OCI-LY7 (cell line): Measurements from ENCODE around the gene ST3GAL3. TPM values are rescaled to one million over a fixed set of nuclear protein-coding genes. Genes with fewer than 3 reads are reported as not detected.

ENCODE experiments used
- BruUV-seq: library from RNA; stranded (reverse); fragments of 400-500 nt; replicated peaks from 2 replicates; lab custom pipeline; 2021; lab: Mats Ljungman, UMichigan
- CTCF ChIA-PET: fragments of 300-600 bp; sonication (Branson Sonifier 250); formaldehyde crosslinking; loops from one replicate; lab custom pipeline; 2022; ENCODE audit warnings: antibody characterized with exemption; ENCODE audit not compliant: unreplicated experiment; lab: Charles Lee
- POLR2A ChIA-PET: fragments of 300-600 bp; sonication (Branson Sonifier 250); formaldehyde crosslinking; loops from one replicate; lab custom pipeline; 2022; ENCODE audit warnings: antibody characterized with exemption; lab: Charles Lee
- DNase-seq: peaks from one replicate; pipeline ENCODE4 v3.0.0-alpha.2; 2015; ENCODE audit warnings: low spot score
- H2AFZ ChIP-seq: fragments of 200-600 bp; sonication (generic), shearing (Covaris generic); 2 replicates; pipeline ENCODE4 v1.6.1; 2014; ENCODE audit warnings: mild to moderate bottlenecking, antibody characterized with exemption, low read length, moderate library complexity
- H3K27ac ChIP-seq: fragments of 200-600 bp; sonication (generic); 2 replicates; pipeline ENCODE4 v1.5.1; 2014; ENCODE audit warnings: mixed run types, low read depth, mild to moderate bottlenecking, moderate library complexity, low read length, inconsistent platforms; ENCODE audit not compliant: poor library complexity, severe bottlenecking
- H3K36me3 ChIP-seq: fragments of 200-600 bp; sonication (generic); 2 replicates; pipeline ENCODE4 v1.6.1; 2014; ENCODE audit warnings: mild to moderate bottlenecking, antibody characterized with exemption, low read length, moderate library complexity, mixed read lengths; ENCODE audit not compliant: insufficient read depth
- H3K4me1 ChIP-seq: fragments of 200-600 bp; sonication (generic); 2 replicates; pipeline ENCODE4 v1.5.1; 2014; ENCODE audit warnings: mild to moderate bottlenecking, low read length; ENCODE audit not compliant: insufficient read depth, poor library complexity, severe bottlenecking
- H3K4me2 ChIP-seq: fragments of 200-600 bp; sonication (generic); 2 replicates; pipeline ENCODE4 v1.6.1; 2014; ENCODE audit warnings: mild to moderate bottlenecking, low read length
- H3K4me3 ChIP-seq: fragments of 200-600 bp; sonication (generic); 2 replicates; pipeline ENCODE4 v1.5.1; 2014; ENCODE audit warnings: mild to moderate bottlenecking, low read depth, low read length; ENCODE audit not compliant: poor library complexity, severe bottlenecking
- H3K79me2 ChIP-seq: fragments of 200-600 bp; sonication (generic); 2 replicates; pipeline ENCODE4 v1.6.1; 2016; ENCODE audit warnings: low read depth, mild to moderate bottlenecking, low read length, moderate library complexity, mixed read lengths; ENCODE audit not compliant: insufficient read depth
- H3K9me2 ChIP-seq: fragments of 200-600 bp; sonication (generic); 2 replicates; pipeline ENCODE4 v1.6.1; 2016; ENCODE audit warnings: mild to moderate bottlenecking, low read length, mixed read lengths; ENCODE audit not compliant: insufficient read depth
- H3K9me3 ChIP-seq: fragments of 200-600 bp; sonication (generic); 2 replicates; pipeline ENCODE4 v1.6.1; 2014; ENCODE audit warnings: mild to moderate bottlenecking, mixed run types, low read length, mixed read lengths
- H4K20me1 ChIP-seq: fragments of 200-600 bp; sonication (generic); 2 replicates; pipeline ENCODE4 v1.6.1; 2014; ENCODE audit warnings: mild to moderate bottlenecking, antibody characterized with exemption, low read length, moderate library complexity, mixed read lengths; ENCODE audit not compliant: insufficient read depth
- EZH2phosphoT487 ChIP-seq: fragments of 200-600 bp; sonication (generic); IDR thresholded peaks from 2 replicates; pipeline ENCODE4 v1.6.1; 2018; ENCODE audit warnings: low read depth, borderline replicate concordance, mild to moderate bottlenecking, mixed run types, antibody characterized with exemption, low read length, moderate library complexity, mixed read lengths
- intact Hi-C: fragments of 100-400 bp; cut with micrococcal nuclease; formaldehyde crosslinking; loops from one replicate; pipeline ENCODE4 v1.10.0; 2022; ENCODE audit not compliant: unreplicated experiment
- total RNA-seq, 2 experiments: library from RNA; depleted of rRNA in 1 of 2; stranded (reverse); fragments of >200 nt in 1 of 2; shearing (Covaris generic) in 1 of 2; gene quantifications; 2 replicates each; pipeline ENCODE4 v1.2.3, GENCODE V29; 2014 to 2022
- TF ChIP-seq, protein P1 (sequence below): fragments of 200-600 bp; sonication (generic); conservative IDR thresholded peaks from 2 replicates; pipeline ENCODE4 v1.5.1; 2014; ENCODE audit warnings: mild to moderate bottlenecking, antibody characterized with exemption, low read length, moderate library complexity, mixed read lengths

Gene ST3GAL3
- total RNA-seq, 2 experiments from 2014 or later: 24.0 to 45.0 TPM

DNA sequence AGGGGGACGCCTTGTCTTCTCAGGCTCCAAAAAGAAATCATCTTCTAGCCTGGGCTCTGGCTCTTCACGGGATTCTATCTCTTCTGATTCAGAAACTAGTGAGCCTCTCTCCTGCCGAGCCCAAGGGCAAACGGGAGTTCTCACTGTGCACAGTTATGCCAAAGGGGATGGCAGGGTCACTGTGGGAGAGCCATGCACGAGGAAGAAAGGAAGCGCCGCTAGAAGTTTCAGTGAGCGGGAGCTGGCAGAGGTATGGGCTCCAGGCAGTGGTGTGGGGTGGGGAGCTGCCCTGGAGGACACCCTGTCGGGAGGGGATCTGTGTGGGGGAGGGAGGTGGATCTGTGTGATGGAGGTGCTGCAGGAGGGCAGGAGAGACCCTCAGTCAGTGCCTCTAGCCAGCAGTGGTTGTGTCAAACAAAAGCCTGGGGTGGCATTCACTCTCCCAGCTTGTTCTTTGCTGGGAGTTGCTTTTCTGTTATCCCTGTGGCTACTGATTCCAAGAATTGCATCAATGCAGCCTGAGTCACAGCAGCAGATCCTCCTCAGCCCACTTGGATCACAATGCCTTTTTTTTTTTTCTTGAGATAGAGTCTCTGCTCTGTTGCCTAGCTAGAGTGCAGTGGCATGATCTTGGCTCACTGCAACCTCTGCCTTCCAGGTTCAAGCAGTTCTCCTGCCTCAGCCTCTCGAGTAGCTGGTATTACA is 35.6 kb upstream of the ST3GAL3 start:
- no TSS peak for BruUV-seq
- Histone ChIP-seq H3K4me1 (no peaks in the 10 kb centered on the region), H3K79me2 (no peaks in the 10 kb centered on the region), H3K4me2 (no peak overlapping the region), H4K20me1 (no peaks in the 10 kb centered on the region), H3K9me3 (no peaks in the 10 kb centered on the region), H3K9me2 (no peaks in the 10 kb centered on the region), H3K36me3 (peaks cover 89% of the 10 kb centered on the region), H3K4me3 (no peak overlapping the region), H3K27ac (no peak overlapping the region), H2AFZ (no peak overlapping the region)
- TF ChIP-seq, protein P1, sequence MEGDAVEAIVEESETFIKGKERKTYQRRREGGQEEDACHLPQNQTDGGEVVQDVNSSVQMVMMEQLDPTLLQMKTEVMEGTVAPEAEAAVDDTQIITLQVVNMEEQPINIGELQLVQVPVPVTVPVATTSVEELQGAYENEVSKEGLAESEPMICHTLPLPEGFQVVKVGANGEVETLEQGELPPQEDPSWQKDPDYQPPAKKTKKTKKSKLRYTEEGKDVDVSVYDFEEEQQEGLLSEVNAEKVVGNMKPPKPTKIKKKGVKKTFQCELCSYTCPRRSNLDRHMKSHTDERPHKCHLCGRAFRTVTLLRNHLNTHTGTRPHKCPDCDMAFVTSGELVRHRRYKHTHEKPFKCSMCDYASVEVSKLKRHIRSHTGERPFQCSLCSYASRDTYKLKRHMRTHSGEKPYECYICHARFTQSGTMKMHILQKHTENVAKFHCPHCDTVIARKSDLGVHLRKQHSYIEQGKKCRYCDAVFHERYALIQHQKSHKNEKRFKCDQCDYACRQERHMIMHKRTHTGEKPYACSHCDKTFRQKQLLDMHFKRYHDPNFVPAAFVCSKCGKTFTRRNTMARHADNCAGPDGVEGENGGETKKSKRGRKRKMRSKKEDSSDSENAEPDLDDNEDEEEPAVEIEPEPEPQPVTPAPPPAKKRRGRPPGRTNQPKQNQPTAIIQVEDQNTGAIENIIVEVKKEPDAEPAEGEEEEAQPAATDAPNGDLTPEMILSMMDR: no peak
- no peak for TF ChIP-seq EZH2phosphoT487
- intact Hi-C loops: no loop called here
- DNase-seq: no peak
- ChIA-PET CTCF (no interaction called here), POLR2A (interaction anchor here (0.7 kb wide), 1 partner anchor 687 kb away, joined by 3 read pairs; no protein-coding TSS in a partner anchor)

DNA sequence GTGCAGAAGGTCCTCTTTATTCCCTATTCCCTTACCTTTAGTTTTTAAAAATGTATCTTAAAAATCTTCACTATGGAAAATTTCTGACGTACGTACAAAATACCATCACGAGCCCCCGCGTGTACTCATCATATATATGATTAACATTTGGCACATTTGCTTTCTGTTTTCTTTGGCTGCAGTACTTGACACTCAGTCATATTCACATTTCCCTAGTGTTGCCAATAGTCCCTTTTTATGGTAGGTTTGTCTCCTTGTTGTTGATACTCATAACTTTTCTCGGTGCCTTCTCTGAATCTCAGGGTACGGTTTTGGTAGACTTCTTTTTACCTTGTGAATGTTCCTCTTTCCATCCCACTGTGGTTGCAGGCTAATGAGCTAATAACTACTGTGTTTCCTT is 34.1 kb upstream of the ST3GAL3 start:
- H3K36me3 ChIP-seq: peaks cover 81% of the 10 kb centered on the region
- ChIA-PET CTCF (no interaction called here), POLR2A (interaction anchor here (1.1 kb wide), 1 partner anchor 23 kb away, joined by 3 read pairs; no protein-coding TSS in a partner anchor)
- H3K27ac ChIP-seq: no peak overlapping the region
- no peak for TF ChIP-seq EZH2phosphoT487
- TF ChIP-seq, protein P1: no peak
- H2AFZ ChIP-seq: no peak overlapping the region
- no peak overlapping the region for H3K4me2 ChIP-seq
- no peak overlapping the region for H3K4me3 ChIP-seq
- no TSS peak for BruUV-seq
- intact Hi-C loops: no loop called here
- DNase-seq: no peak
- H3K9me2 ChIP-seq: no peaks in the 10 kb centered on the region
- H3K4me1 ChIP-seq: no peaks in the 10 kb centered on the region
- H3K79me2 ChIP-seq: no peaks in the 10 kb centered on the region
- H4K20me1 ChIP-seq: no peaks in the 10 kb centered on the region
- H3K9me3 ChIP-seq: no peaks in the 10 kb centered on the region

- CTCF ChIA-PET: no interaction called here
- POLR2A ChIA-PET: interaction anchor here (0.6 kb wide), 1 partner anchor 87 kb away, joined by 5 read pairs; no protein-coding TSS in a partner anchor
These were observed 28.4 kb upstream of the ST3GAL3 start for GRCh38 chr1:43678940-43679339.

More at GRCh38 chr1:43678940-43679339, 28.4 kb upstream of the ST3GAL3 start:
- peaks cover 76% of the 10 kb centered on the region for H3K36me3 ChIP-seq
- TF ChIP-seq, protein P1: no peak
- TF ChIP-seq EZH2phosphoT487: no peak
- no peak overlapping the region for H2AFZ ChIP-seq
- H4K20me1 ChIP-seq: no peaks in the 10 kb centered on the region
- no peaks in the 10 kb centered on the region for H3K9me2 ChIP-seq
- H3K4me3 ChIP-seq: no peak overlapping the region
- BruUV-seq: no TSS peak
- no peak overlapping the region for H3K4me2 ChIP-seq
- no peak for DNase-seq
- no peaks in the 10 kb centered on the region for H3K4me1 ChIP-seq
- intact Hi-C loops: no loop called here
- H3K79me2 ChIP-seq: no peaks in the 10 kb centered on the region
- no peak overlapping the region for H3K27ac ChIP-seq
- H3K9me3 ChIP-seq: no peaks in the 10 kb centered on the region
